Endodermal cell (in vitro differentiated cells): ENCODE measurements around the gene GNAT2. TPM values are rescaled to one million over a fixed set of nuclear protein-coding genes. Genes with fewer than 3 reads are reported as not detected.

Experiments
- DNase-seq: peaks from one replicate; pipeline ENCODE4 v3.0.0-alpha.2; 2017
- H3K27ac ChIP-seq: 2 replicates; pipeline ENCODE4 v1.5.1; 2013; ENCODE audit warnings: mild to moderate bottlenecking, low read depth, low read length, moderate library complexity
- H3K27me3 ChIP-seq: 2 replicates; pipeline ENCODE4 v1.6.1; 2013; ENCODE audit warnings: mild to moderate bottlenecking, low read length, moderate library complexity; ENCODE audit not compliant: insufficient read depth, control insufficient read depth, poor library complexity, severe bottlenecking
- H3K36me3 ChIP-seq: 2 replicates; pipeline ENCODE4 v1.7.0; 2013; ENCODE audit warnings: mild to moderate bottlenecking, low read length, moderate library complexity; ENCODE audit not compliant: control insufficient read depth, insufficient read depth
- H3K4me1 ChIP-seq: one replicate; pipeline ENCODE4 v1.7.0; 2013; ENCODE audit warnings: low read length; ENCODE audit not compliant: control insufficient read depth, insufficient read depth
- H3K4me3 ChIP-seq: 2 replicates; pipeline ENCODE4 v1.5.1; 2013; ENCODE audit warnings: mild to moderate bottlenecking, low read length, moderate library complexity
- H3K9ac ChIP-seq: 2 replicates; pipeline ENCODE4 v1.6.1; 2013; ENCODE audit warnings: mild to moderate bottlenecking, low read length, moderate library complexity; ENCODE audit not compliant: poor library complexity, severe bottlenecking; ENCODE audit errors: extremely low read depth
- H3K9me3 ChIP-seq: 2 replicates; pipeline ENCODE4 v1.6.1; 2013; ENCODE audit warnings: mild to moderate bottlenecking, low read length, moderate library complexity; ENCODE audit not compliant: control insufficient read depth
- H3K27ac Mint-ChIP-seq: 2 replicates; pipeline ENCODE4 v1.8.0; 2020; ENCODE audit warnings: mixed read lengths
- H3K27me3 Mint-ChIP-seq: 2 replicates; pipeline ENCODE4 v1.8.0; 2021; ENCODE audit warnings: mild to moderate bottlenecking, mixed read lengths; ENCODE audit not compliant: insufficient read depth
- H3K36me3 Mint-ChIP-seq: 2 replicates; pipeline ENCODE4 v1.8.0; 2020; ENCODE audit warnings: low read depth, mixed read lengths
- H3K4me1 Mint-ChIP-seq: 2 replicates; pipeline ENCODE4 v1.8.0; 2020; ENCODE audit warnings: mixed read lengths
- H3K4me3 Mint-ChIP-seq: 2 replicates; pipeline ENCODE4 v1.8.0; 2020; ENCODE audit warnings: mild to moderate bottlenecking, moderate library complexity, mixed read lengths
- H3K9me3 Mint-ChIP-seq: 2 replicates; pipeline ENCODE4 v1.8.0; 2020; ENCODE audit warnings: mild to moderate bottlenecking, mixed read lengths
- CTCF ChIP-seq: fragments of 200-600 bp; sonication (generic); conservative IDR thresholded peaks from 2 replicates; pipeline ENCODE4 v1.5.0; 2021; ENCODE audit warnings: antibody characterized with exemption, mild to moderate bottlenecking
- WGBS, 2 experiments: methylation state at CpG; one replicate each; pipeline versions ENCODE4 v1.1.5 to v1.1.7; 2013; ENCODE audit warnings: missing lambda C conversion rate in 2 of 2, mixed read lengths in 1 of 2; ENCODE audit not compliant: insufficient coverage in 1 of 2, insufficient read length in 1 of 2; 5-methylcytosine and 5-hydroxymethylcytosine counted together
- total RNA-seq, 2 donors: library from RNA; stranded (reverse); fragmentation: NEBNext Ultra II Directional in 1 of 2; extraction: Animal tissue kit (Norgen Biotek cat#: 25700) in 1 of 2; gene quantifications; 2 replicates in 1 of 2; 3 replicates in 1 of 2; pipeline ENCODE4 v1.2.1, GENCODE V29; 2021

The GNAT2 gene
- total RNA-seq, 2 donors from 2014 or later: not detected

DNA sequence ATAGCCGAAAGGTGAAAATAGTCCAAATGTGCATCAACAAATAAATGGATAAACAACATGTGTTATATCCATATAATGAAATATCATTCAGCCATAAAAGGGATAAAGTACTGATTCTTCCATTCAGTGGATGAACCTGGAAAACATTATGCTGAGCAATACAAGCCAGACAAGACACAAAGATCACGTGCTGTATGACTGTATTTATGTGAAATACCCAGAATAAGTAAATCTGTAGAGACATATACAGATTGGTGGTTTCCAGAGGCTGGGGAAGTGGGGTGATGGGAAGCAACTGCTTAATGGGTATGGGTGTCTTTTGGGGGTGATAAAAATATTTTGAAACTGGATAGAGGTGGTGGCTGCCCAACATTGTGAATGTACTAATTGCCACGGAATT, 23.2 kb upstream of the GNAT2 start:
- H3K36me3 Mint-ChIP-seq: no peaks in the 10 kb centered on the region

DNA sequence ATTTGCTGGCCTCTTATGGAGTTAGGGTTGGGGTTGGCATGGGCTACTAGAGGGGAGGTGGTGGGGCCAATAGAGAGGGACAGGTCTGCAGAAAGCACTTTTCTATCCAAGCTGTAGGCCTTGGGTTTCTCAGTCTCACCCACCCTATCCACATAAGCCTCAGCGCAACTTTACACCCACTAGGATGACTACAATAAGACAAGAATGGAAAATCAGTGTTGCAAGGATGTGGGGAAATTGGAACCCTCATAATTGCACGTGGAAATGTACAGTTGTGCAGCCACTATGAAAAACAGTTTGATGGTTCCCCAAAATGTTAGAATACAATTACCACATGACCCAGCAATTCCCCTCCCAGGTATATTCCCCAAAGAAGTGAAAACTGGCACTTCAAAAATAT, 22.4 kb upstream of the GNAT2 start:
- no peak overlapping the region for H3K9ac ChIP-seq
- peaks cover 3% of the 10 kb centered on the region for H3K9me3 ChIP-seq
- TF ChIP-seq CTCF: no peak
- H3K4me1 ChIP-seq: no peaks in the 10 kb centered on the region
- Mint-ChIP-seq H3K27ac (no peak overlapping the region), H3K9me3 (peaks cover 6% of the 10 kb centered on the region), H3K27me3 (peaks cover 16% of the 10 kb centered on the region), H3K36me3 (no peaks in the 10 kb centered on the region), H3K4me1 (peaks cover 13% of the 10 kb centered on the region), H3K4me3 (no peak overlapping the region)
- WGBS, 2 experiments: 80 to 100% methylated on average over 1 to 2 of the region's 2 CpGs
- no peak overlapping the region for H3K27ac ChIP-seq
- peaks cover 5% of the 10 kb centered on the region for H3K27me3 ChIP-seq
- DNase-seq: no peak
- no peaks in the 10 kb centered on the region for H3K36me3 ChIP-seq
- no peak overlapping the region for H3K4me3 ChIP-seq

More for the DNA sequence above, 23.2 kb upstream of the GNAT2 start:
- peaks cover 5% of the 10 kb centered on the region for H3K27me3 ChIP-seq
- Mint-ChIP-seq H3K4me1 (peaks cover 13% of the 10 kb centered on the region), H3K4me3 (no peak overlapping the region), H3K27me3 (peaks cover 16% of the 10 kb centered on the region), H3K27ac (no peak overlapping the region), H3K9me3 (peaks cover 6% of the 10 kb centered on the region)
- no peak for DNase-seq
- no peak overlapping the region for H3K9ac ChIP-seq
- no peaks in the 10 kb centered on the region for H3K36me3 ChIP-seq
- 71 to 79% methylated on average over 1 to 2 of the region's 3 CpGs for WGBS, 2 experiments
- H3K4me1 ChIP-seq: no peaks in the 10 kb centered on the region
- H3K9me3 ChIP-seq: peaks cover 3% of the 10 kb centered on the region
- no peak overlapping the region for H3K4me3 ChIP-seq
- no peak overlapping the region for H3K27ac ChIP-seq
- no peak for TF ChIP-seq CTCF

DNA sequence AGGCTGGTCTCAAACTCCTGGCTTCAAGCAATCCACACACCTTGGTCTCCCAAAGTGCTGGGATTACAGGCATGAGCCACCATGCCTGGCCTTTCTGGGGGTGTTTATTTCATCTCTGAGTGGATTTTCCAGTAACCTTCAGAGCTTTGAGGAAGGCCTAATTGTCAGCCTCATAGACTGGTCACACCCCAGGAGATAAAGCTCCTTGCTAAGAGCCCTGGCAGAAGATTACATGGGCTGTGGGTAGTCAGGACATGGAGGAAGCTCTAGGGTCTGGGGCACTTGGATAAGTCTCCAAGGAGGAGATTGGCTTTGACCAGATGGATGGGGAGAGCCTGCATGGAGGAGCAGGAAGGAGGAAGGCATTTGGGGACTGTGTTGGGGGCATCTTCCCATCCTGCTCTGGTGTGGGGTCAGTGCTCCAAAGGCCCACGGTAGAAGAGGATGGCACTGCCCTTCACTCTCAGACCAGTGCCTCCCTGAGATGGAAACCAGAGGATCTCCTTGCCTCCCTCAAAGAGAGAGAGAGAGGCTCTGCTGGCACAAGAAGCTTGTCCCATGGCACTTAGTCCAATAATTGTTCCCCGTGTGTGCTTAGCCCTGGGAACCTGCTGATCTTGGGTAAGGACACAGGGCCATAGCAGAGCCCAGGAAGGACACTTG, 21.8 kb upstream of the GNAT2 start:
- Histone ChIP-seq H3K27me3 (peaks cover 5% of the 10 kb centered on the region), H3K4me1 (peaks cover 1% of the 10 kb centered on the region), H3K4me3 (no peak overlapping the region), H3K9me3 (peaks cover under 1% of the 10 kb centered on the region), H3K9ac (no peak overlapping the region), H3K27ac (no peak overlapping the region), H3K36me3 (no peaks in the 10 kb centered on the region)
- no peak overlapping the region for H3K27ac Mint-ChIP-seq
- no peak for DNase-seq
- H3K27me3 Mint-ChIP-seq: peaks cover 16% of the 10 kb centered on the region
- no peaks in the 10 kb centered on the region for H3K36me3 Mint-ChIP-seq
- peaks cover 2% of the 10 kb centered on the region for H3K9me3 Mint-ChIP-seq
- TF ChIP-seq CTCF: no peak
- no peak overlapping the region for H3K4me3 Mint-ChIP-seq
- peaks cover 18% of the 10 kb centered on the region for H3K4me1 Mint-ChIP-seq
- 81 to 85% methylated on average over 2 of the region's 2 CpGs for WGBS, 2 experiments
